Stimulated activated CD4-positive, alpha-beta T cell treated with anti-CD3 and anti-CD28 coated beads, Interleukin-12 subunit alpha, Interleukin-12 subunit beta, amount 100 ng/mL, for 48 hours (primary cell): Measurements from ENCODE around the gene FOXO1.
"Not testable (repeated sequence)": the region's sequence is repeated elsewhere in the genome, so short reads cannot be mapped to it uniquely, and the experiment has no call there.

Experiments used
- DNase-seq, 3 donors: peaks; one replicate each; pipeline ENCODE4 v3.0.0-alpha.2; 2020; ENCODE audit warnings: low read depth in 2 of 3, low spot score in 1 of 3

FOXO1 gene

GRCh38 chr13:40666045-40666932, at the start of gene FOXO1:
Gene FOXO1 (minus strand): TSS chr13:40666641. CDS start chr13:40666212, 429 bp downstream.
- DNase-seq: peak; percentile 68 to 85 (median 76)

- DNase-seq: not testable (repeated sequence)
Measured at GRCh38 chr13:40714433-40714832, 48.0 kb upstream of the FOXO1 start.

- no peak for DNase-seq
Measured at GRCh38 chr13:40706439-40706838, 40.0 kb upstream of the FOXO1 start.

- DNase-seq: no peak
Measured at GRCh38 chr13:40697711-40698110, 31.3 kb upstream of the FOXO1 start.

GRCh38 chr13:40694426-40694825, 28.0 kb upstream of the FOXO1 start:
- no peak for DNase-seq

GRCh38 chr13:40692946-40693345, 26.5 kb upstream of the FOXO1 start:
- DNase-seq: no peak

- no peak for DNase-seq
Measured at GRCh38 chr13:40688781-40689180, 22.3 kb upstream of the FOXO1 start.

GRCh38 chr13:40682449-40683240, 16.2 kb upstream of the FOXO1 start:
- no peak for DNase-seq

- no peak for DNase-seq
Measured at GRCh38 chr13:40681341-40682146, 15.1 kb upstream of the FOXO1 start.

GRCh38 chr13:40680659-40681323, 14.3 kb upstream of the FOXO1 start:
- DNase-seq: no peak

GRCh38 chr13:40679480-40679985, 13.1 kb upstream of the FOXO1 start:
- DNase-seq: no peak

- DNase-seq: no peak
Measured at GRCh38 chr13:40677064-40677463, 10.6 kb upstream of the FOXO1 start.

GRCh38 chr13:40676007-40676406, 9.6 kb upstream of the FOXO1 start:
- DNase-seq: no peak

GRCh38 chr13:40673414-40673813, 7.0 kb upstream of the FOXO1 start:
- DNase-seq: no peak

- DNase-seq: no peak
Measured at GRCh38 chr13:40672765-40673397, 6.4 kb upstream of the FOXO1 start.

GRCh38 chr13:40671956-40672764, 5.7 kb upstream of the FOXO1 start:
- no peak for DNase-seq

GRCh38 chr13:40670307-40670706, 3.9 kb upstream of the FOXO1 start:
- DNase-seq: no peak

GRCh38 chr13:40668335-40668734, 1.9 kb upstream of the FOXO1 start:
- DNase-seq: no peak

- DNase-seq: no peak
Measured at GRCh38 chr13:40667622-40667978, 1.2 kb upstream of the FOXO1 start.
